SW 1271 (cell line): Measurements from ENCODE around the gene MRPS14.
A peak's percentile ranks its signal among the peaks of the same experiment; 100 is the strongest.

Source experiments
- DNase-seq, 2 experiments: peaks; one replicate each; lab custom pipeline; 2025; lab: John Stamatoyannopoulos, UW

Gene MRPS14

DNA sequence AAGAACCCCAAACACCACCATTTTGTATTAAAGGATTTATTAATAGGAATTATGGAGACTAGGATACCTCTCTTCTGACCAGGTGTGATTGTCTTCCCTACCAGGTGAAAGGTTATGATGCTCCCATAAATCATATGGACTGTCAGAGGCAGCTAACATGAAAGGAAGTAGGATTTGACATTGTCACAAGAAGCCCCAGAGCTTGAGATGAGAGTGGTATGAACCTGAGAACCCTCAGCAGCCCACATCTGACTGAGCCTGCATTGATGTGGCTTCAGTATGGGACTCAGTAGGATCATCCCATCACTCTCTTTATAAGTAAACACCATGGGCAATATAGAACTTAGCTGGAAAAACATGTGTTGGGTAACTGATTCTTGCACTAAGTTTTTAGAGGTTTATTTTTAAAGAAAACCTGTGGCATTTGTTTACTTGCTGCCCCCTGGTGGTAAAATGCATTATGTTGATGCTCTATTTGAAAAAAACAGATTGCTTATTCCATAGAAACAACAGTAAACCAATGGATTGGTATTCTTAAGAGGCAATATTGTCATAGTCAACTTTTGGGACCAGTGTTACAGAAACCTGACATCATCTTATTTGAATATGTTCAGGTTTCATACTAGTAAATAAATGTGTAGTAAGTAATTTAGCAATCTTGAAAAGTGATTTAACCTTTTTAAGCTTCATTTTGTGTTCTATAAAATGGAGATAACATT lies 40.1 kb downstream of the MRPS14 start:
- peak in 1 of 2 experiments; percentile 16 for DNase-seq

DNA sequence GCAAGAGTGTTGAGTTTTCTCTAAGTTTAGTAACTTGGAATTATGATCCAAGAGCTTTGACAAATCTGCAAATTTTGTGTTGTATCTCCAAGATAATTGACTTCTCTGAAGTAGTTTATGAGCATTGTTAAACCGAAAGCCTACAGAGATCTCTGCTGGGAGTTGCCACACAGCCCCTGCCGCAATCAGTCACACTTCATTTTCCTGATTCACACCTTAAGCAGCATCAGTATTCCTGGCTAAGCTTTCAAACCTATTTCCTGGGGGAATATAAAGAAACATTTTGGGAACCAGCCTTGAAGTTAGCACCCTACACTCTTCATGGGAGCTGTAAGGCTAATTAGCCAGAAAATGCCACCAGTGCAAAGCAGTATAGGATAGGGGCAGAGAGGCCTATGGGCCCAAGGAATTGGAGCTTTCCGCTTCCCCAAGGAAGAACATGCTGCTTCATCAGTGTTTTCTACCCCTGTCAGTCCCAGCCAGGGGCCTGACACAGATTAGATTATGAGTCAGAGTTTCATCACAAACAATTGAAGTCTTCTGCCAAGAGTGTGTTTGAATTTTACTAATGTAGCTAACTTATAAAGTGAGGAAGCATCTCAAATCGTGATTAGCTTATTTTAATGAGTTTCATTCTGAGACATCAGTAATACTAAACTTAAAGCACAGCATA lies 46.7 kb downstream of the MRPS14 start:
- DNase-seq: no peak

GRCh38 chr1:174975764-174976163 lies 47.5 kb downstream of the MRPS14 start:
- DNase-seq: no peak

GRCh38 chr1:174974711-174975119 lies 48.5 kb downstream of the MRPS14 start:
- no peak for DNase-seq

- DNase-seq: no peak
These were observed 51.3 kb downstream of the MRPS14 start for GRCh38 chr1:174971902-174972301.

GRCh38 chr1:174971466-174971865 lies 51.8 kb downstream of the MRPS14 start:
- DNase-seq: no peak

GRCh38 chr1:174969977-174970376 lies 53.2 kb downstream of the MRPS14 start:
- no peak for DNase-seq

GRCh38 chr1:174968750-174969244 lies 54.4 kb downstream of the MRPS14 start:
- peak in 1 of 2 experiments; percentile 2 for DNase-seq

DNA sequence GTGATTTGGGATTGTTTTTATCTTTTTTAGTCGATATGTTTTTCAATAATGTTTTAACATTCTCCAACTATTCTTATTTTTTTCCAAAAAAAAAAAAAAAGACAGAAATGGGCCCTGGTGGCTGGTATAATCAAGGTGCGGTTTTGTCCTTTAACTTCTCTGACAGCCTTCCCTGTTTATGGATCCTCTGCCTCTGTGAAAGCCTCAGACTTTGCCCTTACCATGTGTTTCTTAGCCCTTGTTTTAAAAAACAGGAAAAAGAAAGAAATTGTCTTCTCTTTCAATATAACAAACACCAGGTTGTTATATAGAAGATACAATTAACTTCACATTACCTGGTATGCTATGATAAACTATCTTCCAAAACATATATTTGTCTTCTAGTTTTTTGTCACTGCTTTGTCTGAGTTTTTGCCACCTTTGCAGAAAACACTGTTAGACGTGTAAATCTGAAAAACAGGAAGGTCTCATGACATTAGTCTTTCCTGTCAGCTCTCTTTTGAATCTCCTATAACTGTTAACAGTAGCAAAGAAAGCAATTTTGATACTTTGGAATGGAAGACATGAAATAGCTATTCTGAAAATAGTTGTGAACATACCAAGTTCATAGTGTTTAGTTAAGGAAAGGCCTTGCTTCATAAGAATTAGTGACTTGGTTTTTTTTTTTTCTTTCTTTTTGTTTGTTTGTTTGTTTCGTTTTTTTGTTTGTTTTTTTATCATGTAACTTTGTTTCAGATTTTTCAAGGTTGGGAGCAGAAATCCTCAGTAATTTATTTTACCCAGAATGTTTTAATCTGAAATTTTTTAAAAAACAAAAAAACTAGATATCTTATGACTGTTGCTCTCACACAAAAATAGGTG lies 55.1 kb downstream of the MRPS14 start:
- no peak for DNase-seq

- no peak for DNase-seq
These were observed 57.1 kb downstream of the MRPS14 start for GRCh38 chr1:174966008-174966572.

- no peak for DNase-seq
These were observed 57.7 kb downstream of the MRPS14 start for GRCh38 chr1:174965362-174966007.

DNA sequence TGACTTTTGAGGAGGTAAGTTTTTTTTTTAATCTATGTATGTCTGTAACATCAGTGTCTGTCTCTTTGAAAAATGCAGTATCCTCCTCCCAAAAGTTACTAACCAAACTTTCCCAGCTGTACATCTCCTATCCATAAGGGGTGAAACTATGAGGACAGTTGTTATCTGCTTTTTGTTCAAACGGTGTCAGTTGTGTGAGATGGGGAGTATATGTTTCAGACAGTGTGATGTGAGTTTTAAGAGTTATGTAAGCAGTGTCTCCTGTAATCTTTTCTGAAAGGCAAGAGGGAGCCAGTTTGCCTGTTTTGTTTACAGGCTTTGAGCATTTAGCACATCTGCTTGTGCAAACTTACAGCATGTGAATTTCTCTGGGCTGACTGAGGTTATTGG lies 58.3 kb downstream of the MRPS14 start:
- DNase-seq: no peak

DNA sequence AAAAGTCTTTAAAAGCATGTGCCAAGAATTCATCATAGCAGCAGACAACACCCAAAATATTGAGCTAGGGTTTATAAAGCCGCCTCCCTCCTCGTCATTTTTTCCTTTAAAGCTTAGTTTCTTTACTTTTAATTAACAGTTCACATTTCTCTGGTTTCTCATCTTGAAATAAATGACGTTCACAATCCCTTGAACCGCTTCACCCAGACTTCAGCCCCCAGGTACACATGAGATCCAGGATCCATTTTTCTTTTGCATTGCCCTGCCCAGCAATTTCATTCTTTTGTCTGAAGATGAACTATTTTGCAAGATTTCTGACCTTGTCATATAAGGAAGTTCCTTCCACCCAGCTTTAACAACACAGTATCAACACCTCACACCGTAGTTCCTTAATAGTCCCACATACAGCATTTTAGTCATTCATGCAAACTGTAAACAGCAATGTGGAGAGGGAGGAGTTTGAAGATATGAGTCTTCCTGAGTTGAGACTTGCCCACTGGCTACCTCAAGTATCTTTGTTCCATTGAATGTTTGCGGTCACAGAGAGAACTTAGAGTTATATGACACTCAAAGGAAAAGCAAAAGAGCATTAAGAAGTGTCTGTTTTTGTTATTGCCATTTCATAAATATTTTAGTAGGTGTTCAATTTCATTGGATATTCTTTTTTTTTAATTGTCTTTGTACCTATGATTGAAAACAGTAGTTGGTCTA lies 58.8 kb downstream of the MRPS14 start:
- DNase-seq: no peak

DNA sequence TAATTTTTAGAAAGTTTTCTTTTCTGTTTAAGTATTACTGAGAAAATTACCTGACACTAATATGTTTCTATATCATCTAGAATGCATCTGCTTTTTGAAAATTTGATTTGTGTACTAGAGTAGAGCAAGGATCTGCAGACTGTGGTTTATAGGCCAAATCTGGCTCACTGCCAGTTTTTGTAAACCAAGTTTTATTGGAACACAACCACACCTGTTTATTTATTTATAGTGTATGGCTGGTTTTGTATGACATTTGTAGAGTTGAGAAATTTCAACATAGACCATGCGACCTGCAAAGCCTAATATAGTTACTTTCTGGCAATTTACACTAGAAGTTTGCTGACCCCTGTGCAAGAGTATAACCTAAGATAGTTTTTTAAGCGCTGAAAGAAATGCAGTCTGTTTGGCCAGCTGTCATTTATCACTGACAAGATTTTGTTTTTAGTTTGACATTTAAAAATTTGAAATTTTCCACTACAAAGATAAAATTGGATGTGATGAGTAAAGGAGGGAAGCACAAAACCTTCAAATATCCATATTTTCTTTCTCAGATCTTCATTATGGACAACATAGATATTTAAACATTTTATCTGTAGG lies 59.6 kb downstream of the MRPS14 start:
- DNase-seq: no peak
